Esophagus squamous epithelium (tissue), 5 donors: Measurements from ENCODE around the gene BRSK2. TPM values are rescaled to one million over a fixed set of nuclear protein-coding genes. Genes with fewer than 3 reads are reported as not detected.

Source experiments
- DNase-seq: peaks from one replicate; lab custom pipeline; 2025; lab: John Stamatoyannopoulos, UW
- H3K27ac ChIP-seq, 4 donors: fragments of 200-600 bp; sonication (generic); one replicate each; pipeline ENCODE4 v1.5.1; 2016 to 2019; ENCODE audit warnings: mild to moderate bottlenecking in 1 of 4
- H3K27me3 ChIP-seq, 4 donors: fragments of 200-600 bp; sonication (generic); 1 replicate in 3 of 4; 2 replicates in 1 of 4; pipeline versions ENCODE4 v1.5.1 to v1.6.0; 2017 to 2021; ENCODE audit warnings: antibody characterized with exemption in 1 of 4
- H3K36me3 ChIP-seq, 3 donors: fragments of 200-600 bp; sonication (generic); one replicate each; pipeline ENCODE4 v1.5.1; 2016 to 2019
- H3K4me1 ChIP-seq, 3 donors: fragments of 200-600 bp; sonication (generic); one replicate each; pipeline ENCODE4 v1.5.1; 2017 to 2019
- H3K4me3 ChIP-seq, 4 donors: fragments of 200-600 bp; sonication (generic); 1 replicate in 3 of 4; 2 replicates in 1 of 4; pipeline ENCODE4 v1.5.1; 2016 to 2019; ENCODE audit warnings: mild to moderate bottlenecking in 2 of 4, moderate library complexity in 1 of 4
- H3K9me3 ChIP-seq, 3 donors: fragments of 200-600 bp; sonication (generic); one replicate each; pipeline ENCODE4 v1.5.1; 2016 to 2019
- POLR2A ChIP-seq, 4 donors: fragments of 450-650 bp; IDR thresholded peaks; one replicate each; pipeline ENCODE4 v1.6.1; 2017; ENCODE audit warnings: antibody characterized with exemption in 4 of 4, mild to moderate bottlenecking in 4 of 4, moderate library complexity in 3 of 4
- WGBS, 2 donors: methylation state at CpG; one replicate each; pipeline ENCODE4 v1.1.5; 2018; 5-methylcytosine and 5-hydroxymethylcytosine counted together
- intact Hi-C: fragments of 100-400 bp; cut with DNase I; formaldehyde crosslinking; loops from one replicate; pipeline ENCODE4 v1.15.0; 2022
- total RNA-seq, 4 donors: library from RNA; depleted of rRNA; stranded (reverse); fragments of >200 nt; gene quantifications; one replicate each; pipeline ENCODE4 v1.1.0, GENCODE V29; 2016
- TF ChIP-seq, protein P1 (sequence below), 6 experiments: fragments of 450-650 bp in 4 of 6; fragments of 200-600 bp in 2 of 6; sonication (generic) in 2 of 6; IDR thresholded peaks; one replicate each; pipeline ENCODE4 v1.5.1; 2016 to 2019; ENCODE audit warnings: antibody characterized with exemption in 6 of 6, mild to moderate bottlenecking in 4 of 6, moderate library complexity in 4 of 6
- donor health status: DM: yes; HTN: yes; CAD: no.

Gene BRSK2
- total RNA-seq, 4 donors from 2014 or later: 0.23 to 1.3 (median 0.35) TPM; not detected in 1

DNA sequence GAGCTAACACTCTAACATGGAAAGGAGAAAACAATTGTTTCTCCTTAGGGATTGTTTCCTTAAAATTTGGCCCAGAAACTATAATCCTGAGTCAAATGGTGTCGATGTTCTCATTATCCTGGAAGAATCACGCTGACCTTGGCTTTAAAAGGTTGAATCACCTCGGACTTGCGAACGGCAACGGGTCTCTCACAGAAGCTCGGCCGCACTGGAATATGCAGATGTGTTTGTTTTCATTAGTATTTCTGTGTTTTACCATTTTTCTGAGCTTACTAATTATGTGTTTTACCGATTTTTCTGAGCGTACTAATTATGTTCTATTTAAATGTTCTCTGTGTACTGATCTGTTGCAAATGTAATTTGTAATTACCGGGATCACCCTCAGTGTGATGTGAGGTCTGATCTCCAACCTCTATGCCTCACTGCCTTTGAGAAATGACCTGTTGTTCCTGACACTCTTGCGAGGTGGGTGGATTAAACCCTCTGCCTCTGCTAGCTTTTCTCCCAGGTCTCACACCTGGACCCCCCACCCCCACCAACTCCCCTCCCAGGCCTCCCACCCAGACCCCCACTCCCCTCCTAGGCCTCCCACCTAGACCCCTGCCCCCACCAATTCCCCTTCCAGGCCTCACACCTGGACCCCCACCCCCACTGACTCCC is 38.3 kb upstream of the BRSK2 start:
- no peak for DNase-seq
- no peaks in the 10 kb centered on the region for H3K36me3 ChIP-seq
- no peak overlapping the region for H3K4me3 ChIP-seq
- no peak overlapping the region for H3K27ac ChIP-seq
- WGBS, 2 donors: 55 to 58% methylated on average over 12 of the region's 12 CpGs
- TF ChIP-seq POLR2A (IDR thresholded peaks at IDR 0.05): no peak
- peaks cover 0 to 44% (median 0%) of the 10 kb centered on the region in 4 donors for H3K27me3 ChIP-seq
- intact Hi-C loops: no loop called here
- no peaks in the 10 kb centered on the region for H3K4me1 ChIP-seq
- H3K9me3 ChIP-seq: no peaks in the 10 kb centered on the region

DNA sequence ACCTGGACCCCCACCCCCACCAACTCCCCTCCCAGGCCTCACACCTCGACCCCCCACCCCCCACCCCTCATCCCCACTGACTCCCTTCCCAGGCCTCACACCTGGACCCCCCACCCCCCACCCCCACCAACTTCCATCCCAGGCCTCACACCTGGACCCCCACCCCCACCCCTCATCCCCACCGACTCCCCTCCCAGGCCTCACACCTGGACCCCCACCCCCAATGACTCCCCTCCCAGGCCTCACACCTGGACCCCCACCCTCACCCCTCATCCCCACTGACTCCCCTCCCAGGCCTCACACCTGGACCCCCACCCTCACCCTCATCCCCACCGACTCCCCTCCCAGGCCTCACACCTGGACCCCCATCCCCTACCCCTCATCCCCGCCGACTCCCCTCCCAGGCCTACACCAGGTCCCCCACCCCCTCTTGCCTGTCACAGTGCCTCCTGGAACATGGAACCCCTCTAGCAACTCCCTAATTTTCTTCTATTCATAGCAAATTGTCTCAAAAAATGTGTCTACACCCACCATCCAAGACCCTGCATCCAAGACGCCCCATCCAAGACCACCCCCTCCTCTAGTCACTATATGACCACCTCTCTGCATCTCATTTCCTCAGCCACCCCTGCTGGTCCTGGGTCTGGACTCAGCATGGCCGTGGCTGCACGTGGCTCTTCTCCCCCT is 36.9 kb upstream of the BRSK2 start:
- Histone ChIP-seq H3K9me3 (no peaks in the 10 kb centered on the region), H3K27me3 (peaks cover 0 to 47% (median 0%) of the 10 kb centered on the region in 4 donors), H3K36me3 (no peaks in the 10 kb centered on the region), H3K4me3 (no peak overlapping the region), H3K4me1 (no peaks in the 10 kb centered on the region), H3K27ac (no peak overlapping the region)
- intact Hi-C loops: no loop called here
- 50 to 54% methylated on average over 3 of the region's 8 CpGs for WGBS, 2 donors
- TF ChIP-seq, protein P1, sequence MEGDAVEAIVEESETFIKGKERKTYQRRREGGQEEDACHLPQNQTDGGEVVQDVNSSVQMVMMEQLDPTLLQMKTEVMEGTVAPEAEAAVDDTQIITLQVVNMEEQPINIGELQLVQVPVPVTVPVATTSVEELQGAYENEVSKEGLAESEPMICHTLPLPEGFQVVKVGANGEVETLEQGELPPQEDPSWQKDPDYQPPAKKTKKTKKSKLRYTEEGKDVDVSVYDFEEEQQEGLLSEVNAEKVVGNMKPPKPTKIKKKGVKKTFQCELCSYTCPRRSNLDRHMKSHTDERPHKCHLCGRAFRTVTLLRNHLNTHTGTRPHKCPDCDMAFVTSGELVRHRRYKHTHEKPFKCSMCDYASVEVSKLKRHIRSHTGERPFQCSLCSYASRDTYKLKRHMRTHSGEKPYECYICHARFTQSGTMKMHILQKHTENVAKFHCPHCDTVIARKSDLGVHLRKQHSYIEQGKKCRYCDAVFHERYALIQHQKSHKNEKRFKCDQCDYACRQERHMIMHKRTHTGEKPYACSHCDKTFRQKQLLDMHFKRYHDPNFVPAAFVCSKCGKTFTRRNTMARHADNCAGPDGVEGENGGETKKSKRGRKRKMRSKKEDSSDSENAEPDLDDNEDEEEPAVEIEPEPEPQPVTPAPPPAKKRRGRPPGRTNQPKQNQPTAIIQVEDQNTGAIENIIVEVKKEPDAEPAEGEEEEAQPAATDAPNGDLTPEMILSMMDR (IDR thresholded peaks at IDR 0.05): no peak
- TF ChIP-seq POLR2A (IDR thresholded peaks at IDR 0.05): no peak
- no peak for DNase-seq

DNA sequence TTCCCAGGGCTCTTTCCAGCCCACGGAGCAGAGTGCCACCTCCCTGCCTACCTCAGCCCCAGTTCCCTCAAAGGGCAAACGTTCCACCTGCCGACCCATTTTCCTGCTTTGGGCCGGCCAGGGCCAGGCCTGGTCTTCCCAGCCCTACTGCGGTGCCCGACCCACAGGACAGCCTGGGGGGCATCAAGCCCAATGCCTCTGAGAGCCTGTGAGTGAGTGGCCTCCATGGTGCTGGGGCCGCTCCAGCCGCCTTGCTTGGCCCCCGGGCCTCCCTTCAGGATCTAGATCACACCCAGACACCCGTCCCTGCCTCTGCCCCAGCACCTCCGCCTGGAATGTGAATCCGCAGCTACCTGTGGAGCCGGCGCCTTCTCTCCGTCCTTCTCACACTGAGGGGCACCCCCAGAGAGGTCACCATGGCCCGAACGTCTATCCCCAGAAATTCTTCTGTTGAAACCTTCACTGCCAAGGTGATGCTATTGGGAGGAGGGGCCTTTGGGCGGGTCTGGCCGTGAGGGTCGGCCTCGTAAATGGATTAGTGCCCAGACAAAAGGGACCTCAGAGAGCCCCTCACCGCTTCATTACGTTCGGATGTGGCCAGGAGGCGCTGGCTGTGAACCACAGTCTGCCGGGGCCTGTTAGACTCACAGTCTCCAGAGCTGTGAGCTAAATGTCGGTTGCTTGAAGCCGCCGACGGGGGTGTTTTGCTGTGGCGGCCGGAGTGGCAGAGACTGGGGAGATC is 36.2 kb upstream of the BRSK2 start:
- no peaks in the 10 kb centered on the region for H3K4me1 ChIP-seq
- peaks cover 0 to 53% (median 0%) of the 10 kb centered on the region in 4 donors for H3K27me3 ChIP-seq
- no peak overlapping the region for H3K4me3 ChIP-seq
- H3K9me3 ChIP-seq: no peaks in the 10 kb centered on the region
- H3K36me3 ChIP-seq: no peaks in the 10 kb centered on the region
- 74% methylated on average over 12 to 15 of the region's 32 CpGs for WGBS, 2 donors
- no peak for TF ChIP-seq POLR2A (IDR thresholded peaks at IDR 0.05)
- TF ChIP-seq, protein P1 (IDR thresholded peaks at IDR 0.05): no peak
- intact Hi-C loops: no loop called here
- DNase-seq: no peak
- H3K27ac ChIP-seq: no peak overlapping the region

DNA sequence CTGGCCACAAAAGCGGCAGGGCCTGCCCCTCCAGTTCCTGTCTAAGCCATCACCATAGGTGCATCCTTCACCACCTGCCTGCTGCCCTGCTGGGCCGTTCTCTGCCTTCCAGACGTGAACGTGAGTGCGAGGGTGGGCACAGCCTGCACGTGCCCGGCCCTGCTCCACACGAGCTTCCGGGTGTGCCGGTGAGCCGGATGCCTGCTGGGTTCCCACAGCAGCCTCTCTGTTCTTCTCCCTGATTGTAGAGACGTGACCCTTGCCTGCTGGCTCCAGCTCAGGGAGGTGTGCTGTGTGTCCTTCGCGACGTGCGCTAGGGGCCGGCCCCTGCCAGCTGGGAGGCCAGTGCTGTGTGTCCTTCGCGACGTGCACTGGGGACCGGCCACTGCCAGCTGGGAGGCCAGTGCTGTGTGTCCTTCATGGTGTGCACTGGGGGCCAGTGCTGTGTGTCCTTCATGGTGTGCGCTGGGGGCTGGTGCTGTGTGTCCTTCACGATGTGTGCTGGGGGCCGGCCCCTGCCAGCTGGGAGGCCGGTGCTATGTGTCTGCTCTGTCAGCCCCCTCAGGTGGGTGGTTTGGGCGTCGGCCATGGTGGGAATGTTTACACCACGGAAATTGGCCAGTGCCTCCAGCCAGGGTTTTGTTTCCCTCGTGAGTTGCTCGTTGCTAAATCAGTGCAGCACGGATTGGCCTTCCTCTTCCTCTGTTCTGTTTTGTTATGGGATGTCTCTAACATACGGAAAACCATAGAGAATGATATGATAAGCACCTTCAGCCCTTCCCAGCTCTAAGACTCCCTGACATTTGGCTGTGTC is 35.4 kb upstream of the BRSK2 start:
- WGBS, 2 donors: 66 to 69% methylated on average over 11 to 18 of the region's 32 CpGs
- H3K4me1 ChIP-seq: no peaks in the 10 kb centered on the region
- no peak overlapping the region for H3K4me3 ChIP-seq
- H3K36me3 ChIP-seq: no peaks in the 10 kb centered on the region
- H3K27ac ChIP-seq: no peak overlapping the region
- no peak for DNase-seq
- H3K27me3 ChIP-seq: peaks cover 0 to 51% (median 0%) of the 10 kb centered on the region in 4 donors
- no peaks in the 10 kb centered on the region for H3K9me3 ChIP-seq
- intact Hi-C loops: no loop called here
- no peak for TF ChIP-seq POLR2A (IDR thresholded peaks at IDR 0.05)
- TF ChIP-seq, protein P1 (IDR thresholded peaks at IDR 0.05): no peak

DNA sequence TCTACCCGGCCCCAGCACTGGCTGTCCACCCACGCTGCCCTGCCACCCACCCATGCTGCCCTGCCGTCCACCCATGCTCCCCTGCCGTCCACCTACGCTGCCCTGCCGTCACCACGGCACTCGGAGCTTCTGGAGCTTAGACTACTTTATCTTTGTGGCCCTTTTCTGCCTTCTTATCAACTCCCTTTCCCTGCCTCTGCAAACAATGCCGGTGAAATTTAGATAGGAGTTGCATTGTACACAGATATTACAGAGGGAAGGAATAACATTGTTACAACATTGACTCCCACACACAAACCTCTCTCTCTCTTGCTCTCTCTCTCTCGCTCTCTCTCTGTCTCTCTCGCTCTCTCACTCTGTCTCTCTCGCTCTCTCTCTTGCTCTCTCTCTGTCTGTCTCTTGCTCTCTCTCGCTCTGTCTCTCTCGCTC is 33.7 kb upstream of the BRSK2 start:
- H3K4me3 ChIP-seq: no peak overlapping the region
- H3K36me3 ChIP-seq: no peaks in the 10 kb centered on the region
- peaks cover 0 to 35% (median 0%) of the 10 kb centered on the region in 4 donors for H3K27me3 ChIP-seq
- H3K9me3 ChIP-seq: no peaks in the 10 kb centered on the region
- H3K27ac ChIP-seq: no peak overlapping the region
- H3K4me1 ChIP-seq: no peaks in the 10 kb centered on the region
- TF ChIP-seq, protein P1 (IDR thresholded peaks at IDR 0.05): no peak
- TF ChIP-seq POLR2A (IDR thresholded peaks at IDR 0.05): no peak
- intact Hi-C loops: no loop called here
- no peak for DNase-seq
- 26 to 49% methylated on average over 14 of the region's 14 CpGs for WGBS, 2 donors
